22Rv1 (cell line): Measurements from ENCODE around the gene ROPN1B.

ENCODE experiments used
- ZFX ChIP-seq: fragments of 450-650 bp; IDR thresholded peaks from 2 replicates; pipeline ENCODE4 v1.6.1; 2017; ENCODE audit warnings: antibody characterized with exemption, borderline replicate concordance
- TF ChIP-seq, protein P1 (sequence below): fragments of 450-650 bp; IDR thresholded peaks from 2 replicates; pipeline ENCODE4 v1.5.1; 2017; ENCODE audit warnings: mild to moderate bottlenecking

DNA sequence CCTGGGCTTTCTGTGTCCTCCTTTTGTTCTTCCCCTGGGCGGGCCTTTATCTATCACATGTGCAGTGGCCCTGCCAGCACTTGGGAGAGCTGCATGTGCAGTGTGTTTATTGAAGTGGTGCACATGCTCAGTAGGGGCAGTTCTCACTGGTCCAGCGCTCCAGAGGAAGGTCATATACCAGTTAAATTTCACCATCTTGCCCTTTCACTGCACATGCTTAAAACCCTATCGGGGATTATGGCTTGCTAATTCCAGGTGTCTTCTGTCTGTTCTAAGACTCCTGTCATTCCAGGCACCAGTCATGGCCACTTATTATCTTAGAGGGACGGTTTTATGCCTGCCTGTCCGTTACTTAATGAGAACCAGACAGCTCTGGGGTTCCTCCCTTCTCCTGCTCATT, 52.2 kb downstream of the ROPN1B start:
- TF ChIP-seq, protein P1, sequence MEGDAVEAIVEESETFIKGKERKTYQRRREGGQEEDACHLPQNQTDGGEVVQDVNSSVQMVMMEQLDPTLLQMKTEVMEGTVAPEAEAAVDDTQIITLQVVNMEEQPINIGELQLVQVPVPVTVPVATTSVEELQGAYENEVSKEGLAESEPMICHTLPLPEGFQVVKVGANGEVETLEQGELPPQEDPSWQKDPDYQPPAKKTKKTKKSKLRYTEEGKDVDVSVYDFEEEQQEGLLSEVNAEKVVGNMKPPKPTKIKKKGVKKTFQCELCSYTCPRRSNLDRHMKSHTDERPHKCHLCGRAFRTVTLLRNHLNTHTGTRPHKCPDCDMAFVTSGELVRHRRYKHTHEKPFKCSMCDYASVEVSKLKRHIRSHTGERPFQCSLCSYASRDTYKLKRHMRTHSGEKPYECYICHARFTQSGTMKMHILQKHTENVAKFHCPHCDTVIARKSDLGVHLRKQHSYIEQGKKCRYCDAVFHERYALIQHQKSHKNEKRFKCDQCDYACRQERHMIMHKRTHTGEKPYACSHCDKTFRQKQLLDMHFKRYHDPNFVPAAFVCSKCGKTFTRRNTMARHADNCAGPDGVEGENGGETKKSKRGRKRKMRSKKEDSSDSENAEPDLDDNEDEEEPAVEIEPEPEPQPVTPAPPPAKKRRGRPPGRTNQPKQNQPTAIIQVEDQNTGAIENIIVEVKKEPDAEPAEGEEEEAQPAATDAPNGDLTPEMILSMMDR: no peak
- TF ChIP-seq ZFX: no peak
